Stimulated activated CD4-positive, alpha-beta T cell treated with anti-CD3 and anti-CD28 coated beads, Interleukin-1b, Interleukin-23, amount 100 ng/mL, for 48 hours (primary cell): ENCODE data around the gene CSTPP1.
A peak's percentile ranks its signal among the peaks of the same experiment; 100 is the strongest.

Experiments used
- DNase-seq: peaks from one replicate; pipeline ENCODE4 v3.0.0-alpha.2; 2020

CSTPP1 gene

GRCh38 chr11:47165253-47165840 is 228.8 kb downstream of the CSTPP1 start:
- no peak for DNase-seq

GRCh38 chr11:47166368-47166767 is 229.8 kb downstream of the CSTPP1 start:
- DNase-seq: no peak

- DNase-seq: no peak
These were observed 234.7 kb downstream of the CSTPP1 start for GRCh38 chr11:47171061-47171838.

GRCh38 chr11:47171856-47172255 is 235.3 kb downstream of the CSTPP1 start:
- DNase-seq: no peak

GRCh38 chr11:47172740-47173336 is 236.3 kb downstream of the CSTPP1 start:
- DNase-seq: no peak

- no peak for DNase-seq
These were observed 239.3 kb downstream of the CSTPP1 start for GRCh38 chr11:47175746-47176327.

GRCh38 chr11:47176328-47177228 is 240.0 kb downstream of the CSTPP1 start, which contains the start of gene ARFGAP2:
Gene ARFGAP2, minus strand, starts transcription at chr11:47176879. Its CDS starts 26 bp downstream, at chr11:47176853.
- peak; percentile 97 for DNase-seq

- DNase-seq: peak; percentile 78
These were observed 240.8 kb downstream of the CSTPP1 start for GRCh38 chr11:47177229-47177845.

GRCh38 chr11:47177846-47178245 is 241.3 kb downstream of the CSTPP1 start:
- no peak for DNase-seq

GRCh38 chr11:47178316-47178715 is 241.8 kb downstream of the CSTPP1 start:
- no peak for DNase-seq

- no peak for DNase-seq
These were observed 242.4 kb downstream of the CSTPP1 start for GRCh38 chr11:47178737-47179654.

GRCh38 chr11:47179655-47179991 is 243.1 kb downstream of the CSTPP1 start:
- DNase-seq: peak; percentile 60

GRCh38 chr11:47180006-47180787 is 243.6 kb downstream of the CSTPP1 start:
- DNase-seq: no peak

- DNase-seq: no peak
These were observed 244.7 kb downstream of the CSTPP1 start for GRCh38 chr11:47181271-47181670.

GRCh38 chr11:47182380-47182779 is 245.8 kb downstream of the CSTPP1 start:
- no peak for DNase-seq

- DNase-seq: no peak
These were observed 246.7 kb downstream of the CSTPP1 start for GRCh38 chr11:47183031-47183856.

GRCh38 chr11:47183969-47184368 is 247.4 kb downstream of the CSTPP1 start:
- no peak for DNase-seq

GRCh38 chr11:47184711-47185304 is 248.2 kb downstream of the CSTPP1 start:
- DNase-seq: no peak
